OCI-LY1 (cell line): ENCODE measurements around the gene SORBS1.

Experiments used
- H2AFZ ChIP-seq: fragments of 200-600 bp; sonication (generic), shearing (Covaris generic); 2 replicates; pipeline ENCODE4 v1.6.0; 2014; ENCODE audit warnings: antibody characterized with exemption, mild to moderate bottlenecking, low read length
- H3F3A ChIP-seq: fragments of 200-600 bp; sonication (generic), shearing (Covaris generic); 2 replicates; pipeline ENCODE4 v1.6.0; 2014; ENCODE audit warnings: mild to moderate bottlenecking, antibody characterized with exemption, low read length, moderate library complexity; ENCODE audit not compliant: insufficient read depth
- H3K27ac ChIP-seq: fragments of 200-600 bp; sonication (generic); 2 replicates; pipeline ENCODE4 v1.5.1; 2014; ENCODE audit warnings: low read length, mixed run types, mild to moderate bottlenecking, low read depth; ENCODE audit not compliant: poor library complexity, severe bottlenecking
- H3K27me3 ChIP-seq: fragments of 200-600 bp; sonication (generic); 2 replicates; pipeline ENCODE4 v1.6.0; 2014; ENCODE audit warnings: antibody characterized with exemption, mild to moderate bottlenecking, low read length, moderate library complexity; ENCODE audit not compliant: insufficient read depth
- H3K36me3 ChIP-seq: fragments of 200-600 bp; sonication (generic); 2 replicates; pipeline ENCODE4 v1.6.1; 2014; ENCODE audit warnings: mild to moderate bottlenecking, antibody characterized with exemption, low read length, moderate library complexity, mixed read lengths; ENCODE audit not compliant: insufficient read depth
- H3K4me1 ChIP-seq: fragments of 200-600 bp; sonication (generic); 2 replicates; pipeline ENCODE4 v1.5.1; 2014; ENCODE audit warnings: mild to moderate bottlenecking, low read length, moderate library complexity; ENCODE audit not compliant: insufficient read depth, severe bottlenecking
- H3K4me2 ChIP-seq: fragments of 200-600 bp; sonication (generic), shearing (Covaris generic); 2 replicates; pipeline ENCODE4 v1.6.1; 2014; ENCODE audit warnings: low read length
- H3K4me3 ChIP-seq: fragments of 200-600 bp; sonication (generic); 2 replicates; pipeline ENCODE4 v1.5.1; 2014; ENCODE audit warnings: low read length, low read depth, mild to moderate bottlenecking, mixed read lengths; ENCODE audit not compliant: poor library complexity, severe bottlenecking
- H3K79me2 ChIP-seq: fragments of 200-600 bp; shearing (Covaris generic); 2 replicates; pipeline ENCODE4 v1.6.1; 2016; ENCODE audit warnings: mixed run types, low read length, mixed read lengths; ENCODE audit not compliant: insufficient read depth
- H3K9ac ChIP-seq: fragments of 200-600 bp; sonication (generic), shearing (Covaris generic); 2 replicates; pipeline ENCODE4 v1.6.1; 2014; ENCODE audit warnings: mild to moderate bottlenecking, low read length, mixed read lengths
- H3K9me2 ChIP-seq: fragments of 200-600 bp; sonication (generic), shearing (Covaris generic); 2 replicates; pipeline ENCODE4 v1.6.1; 2014; ENCODE audit warnings: low read depth, mild to moderate bottlenecking, low read length, mixed read lengths
- H3K9me3 ChIP-seq: fragments of 200-600 bp; shearing (Covaris generic); 2 replicates; pipeline ENCODE4 v1.6.1; 2014; ENCODE audit warnings: low read length, mixed read lengths
- H4K20me1 ChIP-seq: fragments of 200-600 bp; sonication (generic), shearing (Covaris generic); 2 replicates; pipeline ENCODE4 v1.6.0; 2016; ENCODE audit warnings: mild to moderate bottlenecking, low read length; ENCODE audit not compliant: insufficient read depth
- CTCF ChIP-seq: fragments of 200-600 bp; sonication (generic), shearing (Covaris generic); IDR thresholded peaks from 2 replicates; pipeline ENCODE4 v1.5.1; 2017; ENCODE audit warnings: mild to moderate bottlenecking, antibody characterized with exemption, low read length, moderate library complexity, mixed read lengths
- EZH2 ChIP-seq: fragments of 200-600 bp; sonication (generic), shearing (Covaris generic); IDR thresholded peaks from 2 replicates; pipeline ENCODE4 v1.8.0; 2017; ENCODE audit warnings: borderline replicate concordance, mixed run types, mild to moderate bottlenecking, antibody characterized with exemption, low read length, moderate library complexity, mixed read lengths

SORBS1 gene

GRCh38 chr10:95445223-95445836 lies 115.8 kb downstream of the SORBS1 start:
- Histone ChIP-seq H3K9me2 (no peaks in the 10 kb centered on the region), H3K27me3 (no peaks in the 10 kb centered on the region), H4K20me1 (no peaks in the 10 kb centered on the region), H3F3A (no peaks in the 10 kb centered on the region), H3K4me3 (no peak overlapping the region), H3K9ac (no peak overlapping the region), H3K4me2 (no peak overlapping the region), H3K36me3 (no peaks in the 10 kb centered on the region), H3K27ac (no peak overlapping the region), H3K79me2 (no peaks in the 10 kb centered on the region), H2AFZ (no peak overlapping the region), H3K4me1 (no peaks in the 10 kb centered on the region), H3K9me3 (no peaks in the 10 kb centered on the region)
- no peak for TF ChIP-seq EZH2

GRCh38 chr10:95444792-95445191 lies 116.4 kb downstream of the SORBS1 start:
- H3K9me3 ChIP-seq: no peaks in the 10 kb centered on the region
- no peaks in the 10 kb centered on the region for H3K4me1 ChIP-seq
- no peak overlapping the region for H2AFZ ChIP-seq

GRCh38 chr10:95443636-95444035 lies 117.5 kb downstream of the SORBS1 start:
- no peaks in the 10 kb centered on the region for H3K4me1 ChIP-seq
- H3K4me2 ChIP-seq: no peak overlapping the region
- H3K79me2 ChIP-seq: no peaks in the 10 kb centered on the region
- H3K27ac ChIP-seq: no peak overlapping the region
- H3K4me3 ChIP-seq: no peak overlapping the region
- no peaks in the 10 kb centered on the region for H3K9me3 ChIP-seq
- no peaks in the 10 kb centered on the region for H3K36me3 ChIP-seq
- no peak overlapping the region for H2AFZ ChIP-seq
- no peaks in the 10 kb centered on the region for H3F3A ChIP-seq
- H4K20me1 ChIP-seq: no peaks in the 10 kb centered on the region
- TF ChIP-seq EZH2 (no peak), CTCF (no peak)
- H3K9ac ChIP-seq: no peak overlapping the region
- no peaks in the 10 kb centered on the region for H3K9me2 ChIP-seq
- no peaks in the 10 kb centered on the region for H3K27me3 ChIP-seq

More at GRCh38 chr10:95444792-95445191, 116.4 kb downstream of the SORBS1 start:
- Histone ChIP-seq H3K9me2 (no peaks in the 10 kb centered on the region), H3F3A (no peaks in the 10 kb centered on the region), H3K27ac (no peak overlapping the region), H3K36me3 (no peaks in the 10 kb centered on the region), H3K27me3 (no peaks in the 10 kb centered on the region), H3K79me2 (no peaks in the 10 kb centered on the region), H3K4me3 (no peak overlapping the region), H3K9ac (no peak overlapping the region), H3K4me2 (no peak overlapping the region), H4K20me1 (no peaks in the 10 kb centered on the region)
- no peak for TF ChIP-seq CTCF
- TF ChIP-seq EZH2: no peak

- no peaks in the 10 kb centered on the region for H3K4me1 ChIP-seq
- no peak overlapping the region for H3K9ac ChIP-seq
- no peaks in the 10 kb centered on the region for H3K27me3 ChIP-seq
- H3K36me3 ChIP-seq: no peaks in the 10 kb centered on the region
- no peak overlapping the region for H2AFZ ChIP-seq
- H3K9me2 ChIP-seq: no peaks in the 10 kb centered on the region
- H3K79me2 ChIP-seq: no peaks in the 10 kb centered on the region
- TF ChIP-seq CTCF: no peak
- TF ChIP-seq EZH2: no peak
- no peaks in the 10 kb centered on the region for H3F3A ChIP-seq
- no peaks in the 10 kb centered on the region for H4K20me1 ChIP-seq
- no peak overlapping the region for H3K4me3 ChIP-seq
- H3K9me3 ChIP-seq: no peaks in the 10 kb centered on the region
- no peak overlapping the region for H3K4me2 ChIP-seq
- no peak overlapping the region for H3K27ac ChIP-seq
Observed at GRCh38 chr10:95442341-95442740, 118.8 kb downstream of the SORBS1 start.
